GM13977 (cell line): Measurements from ENCODE around the gene BRSK1.
"Not testable (repeated sequence)": the region's sequence is repeated elsewhere in the genome, so short reads cannot be mapped to it uniquely, and the experiment has no call there.

Experiments
- DNase-seq: peaks from one replicate; pipeline ENCODE4 v3.0.0; 2012; ENCODE audit warnings: low spot score
- CTCF ChIP-seq: IDR thresholded peaks from 2 replicates; pipeline ENCODE4 v1.5.1; 2012; ENCODE audit warnings: mild to moderate bottlenecking, control low read depth; ENCODE audit not compliant: insufficient read depth; ENCODE audit errors: extremely low read depth, missing control alignments
- in situ Hi-C: fragments of 300-500 bp; cut with MboI; formaldehyde crosslinking; loops from one replicate; pipeline ENCODE4 v1.12.0; 2022; ENCODE audit warnings: low sequenced_read_pairs, low pct_unique_long_range_greater_than_20kb, mixed read lengths, inconsistent platforms; ENCODE audit not compliant: unreplicated experiment

BRSK1 gene

GRCh38 chr19:55322204-55322885, 38.5 kb downstream of the BRSK1 start:
- TF ChIP-seq CTCF: no peak
- in situ Hi-C loops: no loop called here
- no peak for DNase-seq

DNA sequence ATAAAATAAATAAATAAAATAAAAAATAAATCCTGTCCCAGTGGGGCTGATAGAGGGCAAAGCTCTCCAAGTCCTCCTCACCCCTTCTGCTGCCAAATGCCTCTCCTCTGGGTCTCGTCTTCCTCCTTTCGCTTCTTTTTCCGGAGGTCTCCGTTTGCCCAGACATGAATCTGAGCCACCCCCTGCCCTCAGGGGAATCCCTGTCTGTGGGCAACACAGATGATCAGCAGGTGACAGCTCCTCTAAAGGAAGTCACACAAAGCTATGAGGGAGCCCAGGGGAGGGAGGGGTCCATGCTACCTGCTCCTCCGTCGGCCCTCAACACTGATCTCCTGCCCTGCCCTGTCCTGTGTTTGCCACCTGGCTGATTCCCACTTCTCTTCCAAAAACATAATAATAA, 40.9 kb downstream of the BRSK1 start:
- in situ Hi-C loops: no loop called here
- no peak for DNase-seq
- TF ChIP-seq CTCF: no peak

GRCh38 chr19:55325172-55325571, 41.4 kb downstream of the BRSK1 start, which contains the start of gene TMEM150B:
Gene TMEM150B (minus strand): TSS chr19:55325341. CDS start chr19:55321036, 4,305 bp downstream.
- no peak for TF ChIP-seq CTCF
- DNase-seq: no peak
- in situ Hi-C loops: no loop called here

DNA sequence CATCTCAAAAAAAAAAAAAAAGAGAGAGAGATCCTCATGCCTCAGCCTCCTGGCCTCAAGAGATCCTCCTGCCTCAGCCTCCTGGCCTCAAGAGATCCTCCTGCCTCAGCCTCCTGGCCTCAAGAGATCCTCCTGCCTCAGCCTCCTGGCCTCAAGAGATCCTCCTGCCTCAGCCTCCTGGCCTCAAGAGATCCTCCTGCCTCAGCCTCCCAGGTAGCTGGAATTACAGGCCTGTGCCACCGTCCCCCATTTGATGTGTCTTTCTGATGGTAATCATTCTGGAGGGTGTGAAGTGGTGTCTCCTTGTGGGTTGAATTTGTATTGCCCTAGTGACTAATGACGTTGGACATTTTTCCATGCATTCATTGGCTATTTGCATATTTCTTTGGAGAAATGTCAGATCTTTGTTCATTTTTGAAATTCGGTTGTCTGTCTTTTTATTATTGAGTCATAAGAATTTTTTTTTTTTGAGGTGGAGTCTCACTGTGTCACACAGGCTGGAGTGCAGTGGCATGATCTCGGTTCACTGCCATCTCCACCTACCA, 45.0 kb downstream of the BRSK1 start:
- not testable (repeated sequence) for DNase-seq

DNA sequence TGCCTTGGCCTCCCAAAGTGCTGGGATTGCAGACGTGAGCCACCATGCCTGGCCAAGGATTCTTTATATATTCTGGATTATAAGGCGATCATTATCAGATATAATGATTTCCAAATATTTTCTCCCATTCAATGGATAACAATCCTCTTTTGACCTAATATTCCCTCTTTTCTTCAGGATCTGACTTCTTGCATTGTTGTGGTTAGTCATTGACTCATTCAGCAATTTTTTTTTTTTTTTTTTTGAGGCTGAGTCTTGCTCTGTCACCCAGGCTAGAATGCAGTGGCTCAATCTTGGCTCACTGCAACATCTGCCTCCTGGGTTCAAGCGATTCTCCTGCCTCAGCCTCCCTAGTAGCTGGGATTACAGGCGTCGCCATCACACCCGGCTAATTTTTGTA, 46.0 kb downstream of the BRSK1 start:
- DNase-seq, in situ Hi-C loops: not testable (repeated sequence)

More for the DNA sequence above, 45.0 kb downstream of the BRSK1 start:
- in situ Hi-C loops: not testable (repeated sequence)

- DNase-seq: no peak
- in situ Hi-C loops: no loop called here
- no peak for TF ChIP-seq CTCF
These were observed 50.1 kb downstream of the BRSK1 start for GRCh38 chr19:55333870-55334269.

- no peak for DNase-seq
- no peak for TF ChIP-seq CTCF
- in situ Hi-C loops: no loop called here
These were observed 52.3 kb downstream of the BRSK1 start for GRCh38 chr19:55336101-55336500.
